Hepatocyte (in vitro differentiated cells): ENCODE data around the gene HDGFL2. TPM values are rescaled to one million over a fixed set of nuclear protein-coding genes. Genes with fewer than 3 reads are reported as not detected.

Experiments used
- DNase-seq: peaks from one replicate; pipeline ENCODE4 v3.0.0-alpha.2; 2016; ENCODE audit warnings: low spot score
- H2AFZ ChIP-seq: fragments of 200-600 bp; sonication (generic); 2 replicates; pipeline ENCODE4 v1.6.0; 2016; ENCODE audit warnings: antibody characterized with exemption, mild to moderate bottlenecking
- H3K27ac ChIP-seq: fragments of 200-600 bp; sonication (generic); 2 replicates; pipeline ENCODE4 v1.5.1; 2016; ENCODE audit warnings: mild to moderate bottlenecking
- H3K27me3 ChIP-seq: fragments of 200-600 bp; sonication (generic); 2 replicates; pipeline ENCODE4 v1.6.1; 2016
- H3K36me3 ChIP-seq: fragments of 200-600 bp; sonication (generic); replicated peaks from 2 replicates; pipeline ENCODE4 v1.5.1; 2016; ENCODE audit warnings: low read depth; ENCODE audit not compliant: insufficient read depth
- H3K4me1 ChIP-seq: fragments of 200-600 bp; sonication (generic); 2 replicates; pipeline ENCODE4 v1.5.1; 2016; ENCODE audit warnings: mild to moderate bottlenecking, moderate library complexity; ENCODE audit not compliant: insufficient read depth
- H3K4me2 ChIP-seq: fragments of 200-600 bp; sonication (generic); 2 replicates; pipeline ENCODE4 v1.6.0; 2016
- H3K4me3 ChIP-seq: fragments of 200-600 bp; sonication (generic); 2 replicates; pipeline ENCODE4 v1.5.1; 2016; ENCODE audit warnings: mild to moderate bottlenecking
- H3K79me2 ChIP-seq: fragments of 200-600 bp; sonication (generic); 2 replicates; pipeline ENCODE4 v1.6.0; 2017; ENCODE audit warnings: mild to moderate bottlenecking
- H3K9me2 ChIP-seq: fragments of 200-600 bp; sonication (generic); replicated peaks from 2 replicates; pipeline ENCODE4 v1.6.0; 2017; ENCODE audit warnings: mild to moderate bottlenecking; ENCODE audit not compliant: insufficient read depth
- H3K9me3 ChIP-seq: fragments of 200-600 bp; sonication (generic); 2 replicates; pipeline ENCODE4 v1.5.1; 2016; ENCODE audit warnings: low read depth, mild to moderate bottlenecking
- H4K20me1 ChIP-seq: fragments of 200-600 bp; sonication (generic); 2 replicates; pipeline ENCODE4 v1.6.0; 2016; ENCODE audit warnings: mild to moderate bottlenecking; ENCODE audit not compliant: insufficient read depth, poor library complexity, severe bottlenecking
- EZH2 ChIP-seq: fragments of 200-600 bp; sonication (generic); IDR thresholded peaks from 2 replicates; pipeline ENCODE4 v1.6.1; 2016; ENCODE audit warnings: antibody characterized with exemption, mild to moderate bottlenecking, borderline replicate concordance
- EZH2phosphoT487 ChIP-seq: fragments of 200-600 bp; sonication (generic); IDR thresholded peaks from one replicate; pipeline ENCODE4 v1.6.1; 2018; ENCODE audit warnings: antibody characterized with exemption, mild to moderate bottlenecking, low read depth, moderate library complexity; ENCODE audit not compliant: unreplicated experiment, severe bottlenecking
- WGBS: methylation state at CpG from one replicate; pipeline ENCODE4 v1.1.6; 2016; ENCODE audit warnings: low lambda C conversion rate; ENCODE audit errors: missing lambda C conversion rate; 5-methylcytosine and 5-hydroxymethylcytosine counted together
- polyA plus RNA-seq: library from polyadenylated mRNA; unstranded; fragments of >200 nt; fragmentation: Nextera tagmentation; extraction: Ambion mirVana; gene quantifications from 2 replicates; pipeline ENCODE4 v1.2.1, GENCODE V29; 2016
- total RNA-seq: library from RNA; depleted of rRNA; stranded (reverse); fragments of >200 nt; gene quantifications from 2 replicates; pipeline ENCODE4 v1.2.3, GENCODE V29; 2014
- TF ChIP-seq, protein P1 (sequence below): fragments of 200-600 bp; sonication (generic); IDR thresholded peaks from 2 replicates; pipeline ENCODE4 v1.5.1; 2016; ENCODE audit warnings: antibody characterized with exemption, mild to moderate bottlenecking; ENCODE audit not compliant: poor library complexity

Gene HDGFL2
- total and polyA plus RNA-seq, 2 experiments from 2014 or later: 50.3 to 73.2 TPM

DNA sequence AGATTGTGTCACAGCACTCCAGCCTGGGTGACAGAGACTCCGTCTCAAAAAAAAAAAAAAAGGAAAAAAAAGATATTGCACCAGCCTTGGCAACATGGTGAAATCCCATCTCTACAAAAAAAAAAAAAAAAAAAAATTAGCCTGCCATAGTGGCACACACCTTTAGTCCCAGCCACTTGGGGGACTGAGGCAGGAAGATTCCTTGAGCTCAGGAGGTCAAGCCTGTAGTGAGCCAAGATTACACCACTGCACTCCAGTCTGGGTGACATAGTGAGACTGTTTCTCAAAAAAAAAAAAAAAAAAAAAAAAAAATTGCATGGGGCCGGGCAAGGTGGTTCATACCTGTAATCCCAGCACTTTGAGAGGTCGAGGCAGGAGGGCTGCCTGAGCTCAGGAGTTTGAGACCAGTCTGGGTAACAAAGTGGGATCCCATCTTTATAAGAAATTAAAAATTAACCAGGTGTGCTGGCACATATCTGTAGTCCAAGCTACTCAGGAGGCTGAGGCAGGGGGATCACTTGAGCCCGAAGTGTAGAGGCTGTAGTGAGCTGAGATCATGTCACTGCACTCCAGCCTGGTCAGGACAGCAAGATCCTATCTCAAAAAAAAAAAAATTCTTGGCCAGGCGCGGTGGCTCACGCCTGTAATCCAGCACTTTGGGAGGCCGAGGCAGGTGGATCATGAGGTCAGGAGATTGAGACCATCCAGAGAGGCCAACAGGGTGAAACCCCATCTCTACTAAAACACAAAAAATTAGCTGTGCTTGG lies 7.1 kb upstream of the HDGFL2 start:
- no peak overlapping the region for H3K4me2 ChIP-seq
- no peaks in the 10 kb centered on the region for H3K36me3 ChIP-seq
- H3K9me3 ChIP-seq: no peaks in the 10 kb centered on the region
- no peak for TF ChIP-seq EZH2
- TF ChIP-seq EZH2phosphoT487: no peak
- TF ChIP-seq, protein P1, sequence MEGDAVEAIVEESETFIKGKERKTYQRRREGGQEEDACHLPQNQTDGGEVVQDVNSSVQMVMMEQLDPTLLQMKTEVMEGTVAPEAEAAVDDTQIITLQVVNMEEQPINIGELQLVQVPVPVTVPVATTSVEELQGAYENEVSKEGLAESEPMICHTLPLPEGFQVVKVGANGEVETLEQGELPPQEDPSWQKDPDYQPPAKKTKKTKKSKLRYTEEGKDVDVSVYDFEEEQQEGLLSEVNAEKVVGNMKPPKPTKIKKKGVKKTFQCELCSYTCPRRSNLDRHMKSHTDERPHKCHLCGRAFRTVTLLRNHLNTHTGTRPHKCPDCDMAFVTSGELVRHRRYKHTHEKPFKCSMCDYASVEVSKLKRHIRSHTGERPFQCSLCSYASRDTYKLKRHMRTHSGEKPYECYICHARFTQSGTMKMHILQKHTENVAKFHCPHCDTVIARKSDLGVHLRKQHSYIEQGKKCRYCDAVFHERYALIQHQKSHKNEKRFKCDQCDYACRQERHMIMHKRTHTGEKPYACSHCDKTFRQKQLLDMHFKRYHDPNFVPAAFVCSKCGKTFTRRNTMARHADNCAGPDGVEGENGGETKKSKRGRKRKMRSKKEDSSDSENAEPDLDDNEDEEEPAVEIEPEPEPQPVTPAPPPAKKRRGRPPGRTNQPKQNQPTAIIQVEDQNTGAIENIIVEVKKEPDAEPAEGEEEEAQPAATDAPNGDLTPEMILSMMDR: no peak
- H3K27me3 ChIP-seq: no peaks in the 10 kb centered on the region
- H3K4me1 ChIP-seq: no peaks in the 10 kb centered on the region
- no peak overlapping the region for H3K4me3 ChIP-seq
- H3K27ac ChIP-seq: no peak overlapping the region
- no peaks in the 10 kb centered on the region for H4K20me1 ChIP-seq
- DNase-seq: no peak
- H3K9me2 ChIP-seq: no peaks in the 10 kb centered on the region
- no peak overlapping the region for H2AFZ ChIP-seq
- H3K79me2 ChIP-seq: no peaks in the 10 kb centered on the region
- 84% methylated on average over 8 of the region's 8 CpGs for WGBS

DNA sequence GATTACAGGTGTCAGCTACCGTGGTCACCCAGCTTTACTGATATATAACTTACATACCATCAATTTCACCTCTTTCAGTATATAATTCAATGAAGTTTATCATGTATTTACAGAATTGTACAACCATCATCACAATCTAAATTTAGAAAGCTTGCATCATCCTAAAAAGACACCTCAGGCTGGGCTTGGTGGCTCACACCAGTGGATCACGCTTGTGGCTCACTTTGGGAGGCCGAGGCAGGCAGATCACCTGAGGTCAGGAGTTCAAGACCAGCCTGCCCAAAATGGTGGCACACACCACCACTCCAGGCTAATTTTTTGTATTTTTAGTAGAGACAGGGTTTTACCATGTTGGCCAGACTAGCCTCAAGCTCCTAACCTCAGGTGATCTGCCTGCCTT lies 4.3 kb upstream of the HDGFL2 start:
- no peaks in the 10 kb centered on the region for H3K9me2 ChIP-seq
- H3K79me2 ChIP-seq: peaks cover 6% of the 10 kb centered on the region
- no peak overlapping the region for H3K27ac ChIP-seq
- TF ChIP-seq EZH2 (no peak), EZH2phosphoT487 (no peak)
- TF ChIP-seq, protein P1: no peak
- H2AFZ ChIP-seq: no peak overlapping the region
- no peak for DNase-seq
- H3K4me3 ChIP-seq: no peak overlapping the region
- H3K27me3 ChIP-seq: no peaks in the 10 kb centered on the region
- WGBS: 89% methylated on average over 3 of the region's 3 CpGs
- no peak overlapping the region for H3K4me2 ChIP-seq
- no peaks in the 10 kb centered on the region for H3K4me1 ChIP-seq
- peaks cover 4% of the 10 kb centered on the region for H4K20me1 ChIP-seq
- H3K36me3 ChIP-seq: no peaks in the 10 kb centered on the region
- H3K9me3 ChIP-seq: no peaks in the 10 kb centered on the region

DNA sequence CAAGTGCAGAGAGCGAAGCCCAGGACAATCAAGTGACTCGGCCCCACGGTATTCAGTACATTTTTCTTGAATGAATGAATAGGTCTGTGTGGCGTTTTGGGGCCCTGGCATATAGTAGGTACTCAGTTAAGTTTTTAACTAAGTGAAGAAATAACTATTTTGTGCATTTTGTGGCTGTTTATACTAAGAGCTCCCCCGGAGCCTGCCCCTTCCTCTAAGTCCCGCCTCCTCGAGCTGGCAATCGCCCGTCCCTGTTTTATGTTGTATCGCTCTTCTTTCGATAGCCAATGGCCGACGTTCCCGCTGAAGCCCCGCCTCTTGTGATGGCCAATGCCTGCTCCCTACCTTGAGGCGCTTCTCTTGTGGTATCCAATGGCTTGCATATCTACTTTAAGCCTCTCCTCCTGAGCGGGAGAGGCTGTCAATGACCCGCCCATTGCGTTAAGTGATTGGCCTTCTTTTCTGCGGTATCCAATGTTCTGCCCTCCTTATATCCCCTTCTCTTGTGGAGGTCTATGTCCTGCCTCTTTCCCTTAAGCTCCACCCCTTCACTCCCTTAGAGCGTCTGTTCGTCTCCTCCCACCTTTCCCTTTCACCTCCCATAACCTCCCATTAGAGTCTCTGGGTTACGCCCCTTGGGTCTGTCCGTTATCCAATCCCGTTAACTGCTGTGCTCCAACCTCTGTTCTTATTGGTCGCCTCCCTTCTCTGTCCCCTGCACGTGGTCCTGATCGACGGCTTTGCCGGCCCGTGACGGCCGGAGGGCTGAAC lies 509 bp upstream of the HDGFL2 start:
- Histone ChIP-seq H3K9me2 (no peaks in the 10 kb centered on the region), H3K27ac (peak overlapping the region; percentile 77), H3K79me2 (peaks cover 31% of the 10 kb centered on the region), H3K4me3 (peak overlapping the region; percentile 5), H3K27me3 (no peaks in the 10 kb centered on the region), H4K20me1 (peaks cover 19% of the 10 kb centered on the region), H3K9me3 (no peaks in the 10 kb centered on the region), H3K4me2 (peak overlapping the region; percentile 73), H3K4me1 (peaks cover 8% of the 10 kb centered on the region), H2AFZ (peak overlapping the region; percentile 40), H3K36me3 (no peaks in the 10 kb centered on the region)
- TF ChIP-seq EZH2: no peak
- TF ChIP-seq, protein P1: no peak
- TF ChIP-seq EZH2phosphoT487: no peak
- WGBS: 4% methylated on average over 29 of the region's 33 CpGs
- peak; percentile 99 for DNase-seq
